Glutamatergic neuron (in vitro differentiated cells): ENCODE data around the gene OBI1. TPM values are rescaled to one million over a fixed set of nuclear protein-coding genes. Genes with fewer than 3 reads are reported as not detected.

Experiments used
- DNase-seq: peaks from one replicate; pipeline ENCODE4 v3.0.0; 2022
- H3K27ac Mint-ChIP-seq: one replicate; pipeline ENCODE4 v1.8.0; 2020; ENCODE audit warnings: mild to moderate bottlenecking, mixed read lengths, inconsistent platforms; ENCODE audit not compliant: unreplicated experiment
- H3K27me3 Mint-ChIP-seq: one replicate; pipeline ENCODE4 v1.8.0; 2020; ENCODE audit warnings: mild to moderate bottlenecking, moderate library complexity, mixed read lengths, inconsistent platforms; ENCODE audit not compliant: unreplicated experiment
- H3K36me3 Mint-ChIP-seq: one replicate; pipeline ENCODE4 v1.8.0; 2020; ENCODE audit warnings: mild to moderate bottlenecking, mixed read lengths, inconsistent platforms; ENCODE audit not compliant: unreplicated experiment
- H3K4me1 Mint-ChIP-seq: one replicate; pipeline ENCODE4 v1.8.0; 2020; ENCODE audit warnings: mild to moderate bottlenecking, low read depth, mixed read lengths, inconsistent platforms; ENCODE audit not compliant: unreplicated experiment
- H3K4me3 Mint-ChIP-seq: one replicate; pipeline ENCODE4 v1.8.0; 2020; ENCODE audit warnings: mild to moderate bottlenecking, mixed read lengths, inconsistent platforms; ENCODE audit not compliant: unreplicated experiment
- H3K9me3 Mint-ChIP-seq: one replicate; pipeline ENCODE4 v1.8.0; 2020; ENCODE audit warnings: mild to moderate bottlenecking, moderate library complexity, mixed read lengths, inconsistent platforms; ENCODE audit not compliant: unreplicated experiment
- total RNA-seq: library from RNA; stranded (reverse); fragmentation: NEBNext Ultra II Directional; extraction: Animal tissue kit (Norgen Biotek cat#: 25700); gene quantifications from one replicate; pipeline ENCODE4 v1.2.1, GENCODE V29; 2021; ENCODE audit not compliant: unreplicated experiment
- TF ChIP-seq, protein P1 (sequence below): fragments of 200-600 bp; sonication (generic); IDR thresholded peaks from one replicate; pipeline ENCODE4 v1.5.0; 2021; ENCODE audit not compliant: partially characterized antibody, unreplicated experiment

The OBI1 gene
- total RNA-seq, 1 donor from 2014 or later, result 16.7 TPM

GRCh38 chr13:78608688-78609463 is 50.1 kb downstream of the OBI1 start:
- DNase-seq, result peak; percentile 60
- Mint-ChIP-seq H3K36me3 (peaks cover 6% of the 10 kb centered on the region), H3K4me3 (peak overlapping the region; percentile 68), H3K27me3 (peaks cover 32% of the 10 kb centered on the region), H3K4me1 (peaks cover 52% of the 10 kb centered on the region), H3K27ac (peak overlapping the region; percentile 12), H3K9me3 (peaks cover 20% of the 10 kb centered on the region)
- TF ChIP-seq, protein P1, sequence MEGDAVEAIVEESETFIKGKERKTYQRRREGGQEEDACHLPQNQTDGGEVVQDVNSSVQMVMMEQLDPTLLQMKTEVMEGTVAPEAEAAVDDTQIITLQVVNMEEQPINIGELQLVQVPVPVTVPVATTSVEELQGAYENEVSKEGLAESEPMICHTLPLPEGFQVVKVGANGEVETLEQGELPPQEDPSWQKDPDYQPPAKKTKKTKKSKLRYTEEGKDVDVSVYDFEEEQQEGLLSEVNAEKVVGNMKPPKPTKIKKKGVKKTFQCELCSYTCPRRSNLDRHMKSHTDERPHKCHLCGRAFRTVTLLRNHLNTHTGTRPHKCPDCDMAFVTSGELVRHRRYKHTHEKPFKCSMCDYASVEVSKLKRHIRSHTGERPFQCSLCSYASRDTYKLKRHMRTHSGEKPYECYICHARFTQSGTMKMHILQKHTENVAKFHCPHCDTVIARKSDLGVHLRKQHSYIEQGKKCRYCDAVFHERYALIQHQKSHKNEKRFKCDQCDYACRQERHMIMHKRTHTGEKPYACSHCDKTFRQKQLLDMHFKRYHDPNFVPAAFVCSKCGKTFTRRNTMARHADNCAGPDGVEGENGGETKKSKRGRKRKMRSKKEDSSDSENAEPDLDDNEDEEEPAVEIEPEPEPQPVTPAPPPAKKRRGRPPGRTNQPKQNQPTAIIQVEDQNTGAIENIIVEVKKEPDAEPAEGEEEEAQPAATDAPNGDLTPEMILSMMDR, result no peak

DNA sequence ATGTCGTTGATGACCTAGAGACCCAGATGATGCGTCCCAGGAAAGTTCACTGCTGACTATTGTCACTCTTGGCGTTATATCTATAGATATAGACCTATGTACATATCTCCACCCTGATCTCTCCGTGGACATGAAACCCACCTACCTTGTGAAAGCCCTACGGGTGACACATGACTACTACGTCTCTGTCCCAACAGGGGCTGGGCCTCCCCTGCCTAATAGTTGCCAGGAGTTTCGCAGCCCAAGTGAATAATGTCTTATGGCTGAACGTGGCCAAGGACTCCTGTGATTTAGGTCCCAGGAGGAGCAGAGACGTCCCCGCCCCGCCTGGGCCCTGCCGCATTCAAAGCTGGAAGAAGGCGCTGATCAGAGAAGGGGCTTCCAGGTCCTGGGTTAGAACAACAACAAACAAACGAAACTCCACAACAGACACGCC is 50.7 kb downstream of the OBI1 start:
- Mint-ChIP-seq H3K27me3 (peaks cover 38% of the 10 kb centered on the region), H3K4me1 (peaks cover 52% of the 10 kb centered on the region), H3K9me3 (peaks cover 26% of the 10 kb centered on the region)

DNA sequence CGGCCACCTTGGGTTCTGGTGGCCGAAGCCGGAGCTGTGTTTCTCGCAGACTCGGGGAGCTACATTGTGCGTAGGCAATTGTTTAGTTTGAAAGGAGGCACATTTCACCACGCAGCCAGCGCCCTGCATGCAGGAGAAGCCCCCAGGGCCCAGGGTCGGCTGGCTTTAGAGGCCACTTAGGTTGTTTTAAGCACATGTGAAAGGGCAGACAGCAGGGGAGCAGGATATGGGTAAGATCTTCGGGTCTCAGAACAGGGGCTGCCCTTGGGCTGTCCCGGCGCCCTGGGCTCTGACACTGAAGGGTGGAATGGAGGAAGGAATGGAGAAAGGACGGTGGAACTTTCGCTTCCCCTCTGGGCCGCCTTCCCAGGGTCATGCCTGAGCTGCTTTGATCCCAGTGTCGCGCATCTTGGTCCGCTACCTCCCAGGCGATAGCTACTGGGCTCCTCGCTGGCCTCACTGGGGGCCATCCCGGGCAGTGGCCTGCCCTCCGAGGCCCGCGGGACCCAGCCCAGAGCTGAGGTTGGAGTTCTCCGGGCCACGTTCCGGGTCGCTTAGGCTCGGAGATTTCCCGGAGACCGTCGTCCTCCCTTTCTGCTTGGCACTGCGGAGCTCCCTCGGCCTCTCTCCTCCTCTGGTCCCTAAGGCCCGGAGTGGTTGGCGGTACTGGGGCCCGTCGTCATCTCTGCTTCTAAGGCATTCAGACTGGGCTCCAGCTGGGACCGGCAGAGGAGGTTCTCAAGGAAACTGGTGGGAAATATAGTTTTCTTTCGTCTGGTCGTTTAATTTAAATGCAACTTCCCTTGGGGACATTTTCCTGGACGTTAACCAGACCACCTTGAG is 51.3 kb downstream of the OBI1 start:
- peak; percentile 50 for DNase-seq
- Mint-ChIP-seq H3K4me1 (peaks cover 52% of the 10 kb centered on the region), H3K36me3 (peaks cover 6% of the 10 kb centered on the region), H3K27me3 (peaks cover 41% of the 10 kb centered on the region), H3K27ac (no peak overlapping the region), H3K9me3 (peaks cover 28% of the 10 kb centered on the region), H3K4me3 (peak overlapping the region; percentile 72)
- TF ChIP-seq, protein P1, result no peak

More for the DNA sequence above, 50.7 kb downstream of the OBI1 start:
- Mint-ChIP-seq H3K27ac (no peak overlapping the region), H3K4me3 (peak overlapping the region; percentile 55), H3K36me3 (peaks cover 6% of the 10 kb centered on the region)
- peak; percentile 32 for DNase-seq
- TF ChIP-seq, protein P1, result no peak

DNA sequence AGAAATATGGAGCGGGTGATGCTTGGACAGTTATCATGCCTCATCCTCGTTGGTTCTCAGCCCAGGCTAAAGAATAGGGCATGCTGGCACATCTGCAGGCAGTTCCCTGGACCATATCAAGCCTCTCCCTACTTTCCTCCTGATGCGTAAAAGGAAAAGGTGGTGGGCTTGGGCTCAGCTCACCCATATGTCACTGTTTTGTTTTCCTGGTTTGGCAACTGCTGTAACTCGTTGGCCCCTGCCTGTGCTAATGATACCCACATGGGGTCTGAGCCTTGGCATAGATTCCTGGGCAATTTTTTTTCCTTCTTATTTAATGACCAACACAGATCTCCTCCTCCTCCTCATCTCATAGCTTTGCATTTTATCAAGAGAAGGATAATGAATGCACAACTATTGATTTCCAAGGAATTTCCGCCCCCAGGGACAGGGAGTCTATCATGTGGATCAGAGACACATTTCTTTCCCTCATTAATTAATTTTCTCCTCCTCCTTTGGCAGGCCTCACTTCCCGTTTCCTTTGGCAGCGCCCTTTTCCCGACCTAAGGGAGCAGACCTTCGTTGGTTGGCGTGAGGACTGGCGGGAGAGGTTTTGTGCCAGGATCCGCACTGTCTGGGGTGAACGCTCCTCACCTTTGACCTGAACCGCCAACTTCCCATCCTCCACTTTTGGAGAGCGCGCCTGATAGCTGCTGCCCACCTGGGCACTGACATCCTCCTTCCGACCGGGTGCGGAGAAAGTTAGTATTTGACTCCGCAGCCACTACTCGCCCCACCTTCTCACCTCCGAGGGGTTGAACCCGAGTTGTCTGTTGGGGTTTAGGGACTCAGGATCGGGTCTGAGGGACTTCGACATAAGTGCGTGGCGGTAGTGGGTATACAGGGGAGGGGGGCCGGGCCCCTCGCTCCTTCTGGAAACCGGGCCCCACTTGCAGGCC is 52.2 kb downstream of the OBI1 start:
- Mint-ChIP-seq H3K4me3 (peak overlapping the region; percentile 72), H3K36me3 (peaks cover 3% of the 10 kb centered on the region), H3K9me3 (peaks cover 32% of the 10 kb centered on the region), H3K4me1 (peaks cover 52% of the 10 kb centered on the region), H3K27ac (peak overlapping the region; percentile 14), H3K27me3 (peaks cover 46% of the 10 kb centered on the region)
- DNase-seq, result peak; percentile 53
- TF ChIP-seq, protein P1, result no peak
